ENCODE data around the gene CARMIL1.

DNA sequence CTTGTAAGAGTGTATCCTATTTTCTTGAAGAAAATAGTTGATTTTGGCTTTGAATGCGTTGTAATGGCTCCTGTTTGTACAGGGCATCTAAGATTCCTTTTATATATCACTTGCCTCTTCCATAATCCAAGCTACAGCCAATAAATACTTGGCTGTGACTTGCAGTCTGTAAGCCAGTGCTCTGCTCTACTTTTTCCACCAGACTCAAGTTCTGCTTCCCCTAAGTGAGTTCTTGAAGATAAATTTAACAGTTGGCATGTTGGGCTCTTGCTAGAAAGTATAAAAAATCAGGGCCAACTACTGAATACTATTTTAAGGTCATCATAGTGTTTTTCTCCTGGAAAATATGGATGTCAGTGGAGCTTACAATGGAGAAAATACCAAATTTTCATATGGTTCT, 336.3 kb downstream of the CARMIL1 start:
- TF ChIP-seq, protein P1, sequence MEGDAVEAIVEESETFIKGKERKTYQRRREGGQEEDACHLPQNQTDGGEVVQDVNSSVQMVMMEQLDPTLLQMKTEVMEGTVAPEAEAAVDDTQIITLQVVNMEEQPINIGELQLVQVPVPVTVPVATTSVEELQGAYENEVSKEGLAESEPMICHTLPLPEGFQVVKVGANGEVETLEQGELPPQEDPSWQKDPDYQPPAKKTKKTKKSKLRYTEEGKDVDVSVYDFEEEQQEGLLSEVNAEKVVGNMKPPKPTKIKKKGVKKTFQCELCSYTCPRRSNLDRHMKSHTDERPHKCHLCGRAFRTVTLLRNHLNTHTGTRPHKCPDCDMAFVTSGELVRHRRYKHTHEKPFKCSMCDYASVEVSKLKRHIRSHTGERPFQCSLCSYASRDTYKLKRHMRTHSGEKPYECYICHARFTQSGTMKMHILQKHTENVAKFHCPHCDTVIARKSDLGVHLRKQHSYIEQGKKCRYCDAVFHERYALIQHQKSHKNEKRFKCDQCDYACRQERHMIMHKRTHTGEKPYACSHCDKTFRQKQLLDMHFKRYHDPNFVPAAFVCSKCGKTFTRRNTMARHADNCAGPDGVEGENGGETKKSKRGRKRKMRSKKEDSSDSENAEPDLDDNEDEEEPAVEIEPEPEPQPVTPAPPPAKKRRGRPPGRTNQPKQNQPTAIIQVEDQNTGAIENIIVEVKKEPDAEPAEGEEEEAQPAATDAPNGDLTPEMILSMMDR (conservative IDR thresholded peaks at IDR 0.05 in 1 of 2, IDR thresholded peaks at IDR 0.05 in 1 of 2; ENCODE audit: extremely low read depth in 1 of 2, insufficient read depth in 1 of 2, low read depth in 1 of 2, low read length in 2 of 2), result no peak
- no peak for TF ChIP-seq EZH2 (IDR thresholded peaks at IDR 0.05; ENCODE audit: borderline replicate concordance, low read length)
